Vagina (tissue), 2 donors: ENCODE measurements around the gene SEBOX. TPM values are rescaled to one million over a fixed set of nuclear protein-coding genes. Genes with fewer than 3 reads are reported as not detected.

Experiments used
- DNase-seq, 2 donors: peaks; one replicate each; pipeline ENCODE4 v3.0.0-alpha.2; 2017; ENCODE audit errors: extremely low spot score in 2 of 2
- H3K27ac ChIP-seq: fragments of 200-600 bp; sonication (generic); one replicate; pipeline ENCODE4 v1.5.1; 2019
- H3K27me3 ChIP-seq: fragments of 200-600 bp; sonication (generic); one replicate; pipeline ENCODE4 v1.5.1; 2019
- H3K36me3 ChIP-seq, 2 donors: fragments of 200-600 bp; sonication (generic); one replicate each; pipeline ENCODE4 v1.5.1; 2017 to 2019
- H3K4me1 ChIP-seq: fragments of 200-600 bp; sonication (generic); one replicate; pipeline ENCODE4 v1.5.1; 2019
- H3K4me3 ChIP-seq, 2 donors: fragments of 200-600 bp; sonication (generic); 1 replicate in 1 of 2; 2 replicates in 1 of 2; pipeline ENCODE4 v1.5.1; 2016 to 2019
- H3K9me3 ChIP-seq: fragments of 200-600 bp; sonication (generic); one replicate; pipeline ENCODE4 v1.5.1; 2019
- CTCF ChIP-seq, 3 experiments: fragments of 450-650 bp in 2 of 3; fragments of 200-600 bp in 1 of 3; sonication (generic) in 1 of 3; IDR thresholded peaks; one replicate each; pipeline ENCODE4 v1.5.1; 2017 to 2019; ENCODE audit warnings: antibody characterized with exemption in 3 of 3, mild to moderate bottlenecking in 2 of 3, moderate library complexity in 2 of 3
- POLR2A ChIP-seq, 2 donors: fragments of 450-650 bp; IDR thresholded peaks; one replicate each; pipeline ENCODE4 v1.6.1; 2017; ENCODE audit warnings: antibody characterized with exemption in 2 of 2, mild to moderate bottlenecking in 2 of 2, moderate library complexity in 2 of 2
- POLR2AphosphoS5 ChIP-seq, 2 donors: sonication (generic); formaldehyde crosslinking; IDR thresholded peaks; one replicate each; pipeline ENCODE4 v1.9.0; 2017; ENCODE audit warnings: antibody characterized with exemption in 2 of 2, mild to moderate bottlenecking in 2 of 2, low read depth in 1 of 2; ENCODE audit not compliant: insufficient read depth in 1 of 2
- intact Hi-C: fragments of 100-400 bp; cut with DNase I; formaldehyde crosslinking; loops from one replicate; pipeline ENCODE4 v1.15.1; 2023
- total RNA-seq: library from RNA; depleted of rRNA; stranded (reverse); fragments of >200 nt; gene quantifications from one replicate; pipeline ENCODE4 v1.2.3, GENCODE V29; 2016

The SEBOX gene
- total RNA-seq, 1 donor from 2014 or later = not detected

- intact Hi-C loops = no loop called here
- Histone ChIP-seq H3K27ac (no peak overlapping the region), H3K36me3 (no peaks in the 10 kb centered on the region), H3K4me1 (peaks cover 17% of the 10 kb centered on the region), H3K27me3 (no peaks in the 10 kb centered on the region), H3K9me3 (no peaks in the 10 kb centered on the region), H3K4me3 (no peak overlapping the region)
- no peak for DNase-seq
- no peak for TF ChIP-seq POLR2AphosphoS5 (IDR thresholded peaks at IDR 0.05; ENCODE audit: insufficient read depth in 1 of 2, low read depth in 1 of 2)
These were observed 4.7 kb upstream of the SEBOX start for GRCh38 chr17:28369684-28370034.

GRCh38 chr17:28368915-28369683, 4.1 kb upstream of the SEBOX start:
- H3K27ac ChIP-seq = no peak overlapping the region
- H3K9me3 ChIP-seq = no peaks in the 10 kb centered on the region
- H3K4me3 ChIP-seq = no peak overlapping the region
- peaks cover 17% of the 10 kb centered on the region for H3K4me1 ChIP-seq
- intact Hi-C loops = no loop called here
- TF ChIP-seq POLR2AphosphoS5 (IDR thresholded peaks at IDR 0.05; ENCODE audit: insufficient read depth in 1 of 2, low read depth in 1 of 2) = no peak
- no peak for TF ChIP-seq POLR2A (IDR thresholded peaks at IDR 0.05)
- TF ChIP-seq CTCF (IDR thresholded peaks at IDR 0.05) = no peak
- no peaks in the 10 kb centered on the region for H3K27me3 ChIP-seq
- H3K36me3 ChIP-seq = no peaks in the 10 kb centered on the region
- no peak for DNase-seq

- no peak for TF ChIP-seq POLR2A (IDR thresholded peaks at IDR 0.05)
- TF ChIP-seq POLR2AphosphoS5 (IDR thresholded peaks at IDR 0.05; ENCODE audit: insufficient read depth in 1 of 2, low read depth in 1 of 2) = no peak
- TF ChIP-seq CTCF (IDR thresholded peaks at IDR 0.05) = no peak
- Histone ChIP-seq H3K4me1 (peaks cover 13% of the 10 kb centered on the region), H3K9me3 (no peaks in the 10 kb centered on the region), H3K4me3 (no peak overlapping the region), H3K36me3 (peaks cover 0 to 6% of the 10 kb centered on the region in 2 donors), H3K27me3 (no peaks in the 10 kb centered on the region), H3K27ac (no peak overlapping the region)
- no peak for DNase-seq
- intact Hi-C loops = no loop called here
These were observed 3.4 kb upstream of the SEBOX start for GRCh38 chr17:28368306-28368831.

- DNase-seq = no peak
- H3K9me3 ChIP-seq = no peaks in the 10 kb centered on the region
- no peaks in the 10 kb centered on the region for H3K27me3 ChIP-seq
- peaks cover 0 to 12% of the 10 kb centered on the region in 2 donors for H3K36me3 ChIP-seq
- intact Hi-C loops = no loop called here
- H3K27ac ChIP-seq = no peak overlapping the region
- no peak for TF ChIP-seq POLR2AphosphoS5 (IDR thresholded peaks at IDR 0.05; ENCODE audit: insufficient read depth in 1 of 2, low read depth in 1 of 2)
- no peak for TF ChIP-seq POLR2A (IDR thresholded peaks at IDR 0.05)
- TF ChIP-seq CTCF (IDR thresholded peaks at IDR 0.05) = no peak
- H3K4me3 ChIP-seq = no peak overlapping the region
- H3K4me1 ChIP-seq = peaks cover 7% of the 10 kb centered on the region
These were observed 2.8 kb upstream of the SEBOX start for GRCh38 chr17:28367641-28368305.

GRCh38 chr17:28366605-28367004, 1.6 kb upstream of the SEBOX start:
- intact Hi-C loops = no loop called here
- no peak overlapping the region for H3K27ac ChIP-seq
- H3K4me3 ChIP-seq = no peak overlapping the region
- no peaks in the 10 kb centered on the region for H3K9me3 ChIP-seq
- H3K36me3 ChIP-seq = peaks cover 0 to 17% of the 10 kb centered on the region in 2 donors
- TF ChIP-seq POLR2AphosphoS5 (IDR thresholded peaks at IDR 0.05; ENCODE audit: insufficient read depth in 1 of 2, low read depth in 1 of 2) = no peak
- no peak for TF ChIP-seq POLR2A (IDR thresholded peaks at IDR 0.05)
- TF ChIP-seq CTCF (IDR thresholded peaks at IDR 0.05) = no peak
- no peaks in the 10 kb centered on the region for H3K27me3 ChIP-seq
- no peaks in the 10 kb centered on the region for H3K4me1 ChIP-seq
- DNase-seq = no peak
